ENCODE results near the gene CALHM1. TPM values are rescaled to one million over a fixed set of nuclear protein-coding genes. Genes with fewer than 3 reads are reported as not detected.

The CALHM1 gene
- total RNA-seq, 1 donor from 2014 or later: 0.25 TPM

DNA sequence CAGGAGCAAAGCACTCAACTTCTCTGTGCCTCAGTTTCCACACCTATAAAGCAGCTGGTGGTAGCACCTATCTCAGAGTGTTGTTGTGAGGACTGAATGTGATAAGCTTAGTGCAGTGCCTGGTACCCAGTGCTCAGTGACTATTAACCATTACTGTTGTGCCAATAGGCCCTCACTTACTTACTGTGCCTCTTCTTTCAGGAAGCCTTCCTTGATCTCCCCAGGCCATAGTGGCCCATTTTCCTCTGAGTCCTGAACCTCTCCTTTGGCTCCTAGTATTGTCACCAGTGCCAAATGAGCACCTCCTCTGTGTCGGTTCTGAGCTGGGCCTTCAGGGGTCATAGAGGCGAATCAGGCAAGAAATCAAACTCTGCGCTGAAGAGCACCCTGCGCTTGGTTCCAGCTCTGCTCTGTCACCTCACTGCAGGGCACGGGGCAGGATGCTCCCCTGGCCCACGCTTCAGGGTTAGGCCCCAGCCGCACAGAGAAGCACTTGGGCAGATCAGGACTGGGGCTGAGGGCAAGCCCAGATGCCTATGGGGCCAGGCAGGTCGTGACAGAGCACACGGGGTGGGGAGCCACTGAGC is 2.5 kb downstream of the CALHM1 start:
- intact Hi-C loops (cut with micrococcal nuclease): no loop called here

GRCh38 chr10:103455235-103455634 is 3.5 kb downstream of the CALHM1 start:
- intact Hi-C loops (cut with micrococcal nuclease): no loop called here

DNA sequence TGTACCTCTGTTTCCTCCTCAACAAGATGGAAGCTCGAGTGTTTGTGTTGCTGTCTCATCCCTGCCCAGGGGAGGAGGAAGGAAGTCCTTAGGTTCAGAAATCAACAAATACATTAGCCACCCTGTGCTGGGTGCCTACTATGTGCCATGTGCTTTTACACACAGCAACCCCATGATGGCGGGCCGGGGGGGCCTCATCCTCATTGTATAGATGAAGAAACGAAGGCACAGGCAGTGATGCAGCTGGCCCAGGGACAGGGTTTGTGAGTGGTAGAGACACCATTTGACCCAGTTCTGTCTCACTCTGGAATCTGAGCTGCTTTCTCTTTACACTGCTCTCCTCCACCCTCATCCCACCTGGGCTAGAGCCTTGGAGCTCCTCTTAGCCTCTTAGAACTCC is 4.7 kb downstream of the CALHM1 start:
- intact Hi-C loops (cut with micrococcal nuclease): no loop called here

- intact Hi-C loops (cut with micrococcal nuclease): loop anchor here (1.0 to 2.0 kb wide), 2 partner anchors 30 to 56 kb away; partner anchors contain the start of genes ATP5MK and PDCD11
Observed at GRCh38 chr10:103452506-103453230, 6.0 kb downstream of the CALHM1 start.

DNA sequence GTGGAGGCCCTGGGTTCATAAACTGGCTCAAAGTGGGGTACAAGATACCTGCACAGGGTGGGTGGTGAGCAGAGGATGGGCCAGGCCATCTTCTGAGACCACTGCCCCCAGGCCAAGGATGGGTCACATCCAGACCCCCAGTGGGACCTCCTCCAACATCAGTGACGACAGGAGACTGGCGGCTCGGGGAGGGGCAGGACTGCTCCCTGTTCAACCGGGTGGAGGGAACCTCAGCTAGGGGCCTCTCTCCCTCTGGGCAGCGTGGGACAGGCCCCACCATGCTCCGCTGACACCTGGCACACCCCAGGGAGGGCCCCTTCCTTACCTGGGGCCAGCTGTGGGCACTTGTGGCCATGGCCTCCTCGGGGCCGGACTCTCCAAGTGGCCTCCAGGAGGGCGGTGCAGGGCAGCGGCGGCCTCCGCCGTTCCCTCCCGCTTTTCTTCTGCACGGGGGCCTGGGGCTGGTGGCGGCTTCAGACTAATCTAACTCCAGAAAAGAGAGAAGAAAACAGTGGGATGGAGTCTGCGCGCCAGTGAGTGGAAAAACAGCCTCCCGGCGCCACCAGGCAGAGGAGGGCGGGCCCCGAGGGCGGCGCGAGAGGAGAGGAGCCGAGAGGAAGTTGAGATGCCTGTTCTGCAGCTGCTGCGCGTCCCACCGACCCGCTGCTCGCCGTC is 6.7 kb downstream of the CALHM1 start, which contains the start of gene CALHM2:
TSS of gene CALHM2 (minus strand) at position 540 of the 675 bp plus-strand sequence. CDS start 2,429 bp downstream, outside the sequence.
- intact Hi-C loops (cut with micrococcal nuclease): loop anchor here (1.0 to 2.0 kb wide), 4 partner anchors 19 to 55 kb away; partner anchors contain the start of genes ATP5MK and PDCD11

DNA sequence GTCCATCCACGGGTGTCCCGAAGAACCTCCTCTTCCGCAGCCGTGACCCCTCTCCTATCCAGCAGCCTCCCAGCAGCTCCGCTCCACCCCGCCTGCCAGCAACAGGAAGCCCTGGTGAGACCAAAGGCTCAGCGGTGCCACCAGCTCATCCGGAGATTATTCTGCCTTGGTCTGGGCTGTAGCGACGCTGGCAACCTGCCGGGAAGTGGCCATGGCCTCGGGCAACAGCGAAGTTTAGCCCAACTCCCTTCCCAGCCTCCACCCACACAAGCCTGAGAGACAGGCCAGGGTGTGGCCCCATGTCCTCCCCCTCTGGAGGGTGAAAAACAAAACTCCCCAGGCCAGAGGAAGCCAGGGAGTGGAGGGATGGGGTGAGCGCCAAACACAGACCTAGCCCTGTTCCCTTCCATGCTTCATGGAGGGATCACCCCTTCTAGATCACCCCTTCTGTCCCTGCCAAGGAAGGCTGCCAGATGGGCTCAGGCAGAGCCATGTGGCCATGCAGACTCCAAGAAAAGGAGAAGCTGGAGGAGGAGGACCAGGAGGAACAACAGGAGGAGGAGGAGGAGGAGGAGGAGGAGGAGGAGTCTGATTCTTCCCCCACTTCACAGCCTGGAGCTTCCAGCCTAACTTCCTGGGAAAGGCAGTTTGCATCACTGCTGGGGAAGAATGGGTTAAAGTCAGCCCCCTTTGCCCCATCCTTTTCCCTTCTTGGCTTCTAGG is 7.4 kb downstream of the CALHM1 start:
- intact Hi-C loops (cut with micrococcal nuclease): loop anchor here (1.0 to 2.0 kb wide), 2 partner anchors 20 to 22 kb away; no protein-coding TSS in a partner anchor

DNA sequence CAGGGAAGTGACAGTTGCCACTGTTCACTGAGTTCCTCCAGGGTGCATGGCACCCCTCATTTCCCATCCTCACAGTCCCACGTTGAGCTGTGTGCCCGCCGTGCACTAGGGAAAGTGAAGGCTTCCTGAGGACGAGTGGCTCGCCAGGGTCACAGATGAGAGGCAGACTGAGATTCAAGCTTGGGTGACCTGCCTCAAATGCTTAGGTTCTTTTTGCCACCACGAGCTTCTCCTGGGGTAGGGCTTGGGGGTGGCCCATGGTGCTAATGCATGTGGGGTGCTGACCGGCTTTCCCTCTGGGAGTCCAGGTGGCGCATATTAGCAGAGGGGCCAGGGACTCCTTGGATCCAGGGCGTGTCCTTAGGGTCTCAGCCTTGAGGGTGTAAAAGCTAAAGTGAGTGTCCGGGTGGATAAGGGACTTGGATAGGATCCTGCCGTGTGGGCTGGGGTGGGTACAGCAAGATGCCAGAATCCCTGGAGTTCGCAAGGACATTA is 8.5 kb downstream of the CALHM1 start:
- intact Hi-C loops (cut with micrococcal nuclease): loop anchor here (2.0 kb wide), 1 partner anchor 21 kb away; no protein-coding TSS in a partner anchor

GRCh38 chr10:103449208-103450144 is 9.2 kb downstream of the CALHM1 start:
- intact Hi-C loops (cut with micrococcal nuclease): loop anchor here (2.0 kb wide), 1 partner anchor 21 kb away; no protein-coding TSS in a partner anchor

- intact Hi-C loops (cut with micrococcal nuclease): no loop called here
Observed at GRCh38 chr10:103448746-103449145, 10.0 kb downstream of the CALHM1 start.

DNA sequence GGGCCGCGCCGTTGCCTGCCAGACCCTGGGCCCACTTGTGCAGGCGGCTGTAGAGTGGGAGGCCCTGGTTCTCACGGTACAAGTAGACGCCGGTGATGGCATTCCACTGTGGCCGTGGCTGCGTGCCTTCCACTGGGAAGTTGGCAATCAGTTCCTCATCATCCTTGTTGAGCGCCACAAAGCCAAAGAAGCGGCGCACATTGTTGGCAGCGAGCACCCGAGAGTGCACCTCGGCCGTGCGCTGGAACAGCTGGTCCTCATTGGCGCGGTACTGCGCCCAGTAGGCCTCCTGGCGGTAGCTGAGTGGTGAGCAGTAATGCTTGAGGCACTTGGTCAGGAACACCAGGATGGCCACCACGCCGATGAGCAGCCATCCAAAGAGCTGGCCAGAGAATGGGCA is 11.5 kb downstream of the CALHM1 start:
- intact Hi-C loops (cut with micrococcal nuclease): no loop called here

- intact Hi-C loops (cut with micrococcal nuclease): no loop called here
Observed at GRCh38 chr10:103445767-103446567, 12.7 kb downstream of the CALHM1 start.

- intact Hi-C loops (cut with micrococcal nuclease): no loop called here
Observed at GRCh38 chr10:103445366-103445765, 13.3 kb downstream of the CALHM1 start.

GRCh38 chr10:103444478-103444877 is 14.2 kb downstream of the CALHM1 start:
- intact Hi-C loops (cut with micrococcal nuclease): no loop called here

DNA sequence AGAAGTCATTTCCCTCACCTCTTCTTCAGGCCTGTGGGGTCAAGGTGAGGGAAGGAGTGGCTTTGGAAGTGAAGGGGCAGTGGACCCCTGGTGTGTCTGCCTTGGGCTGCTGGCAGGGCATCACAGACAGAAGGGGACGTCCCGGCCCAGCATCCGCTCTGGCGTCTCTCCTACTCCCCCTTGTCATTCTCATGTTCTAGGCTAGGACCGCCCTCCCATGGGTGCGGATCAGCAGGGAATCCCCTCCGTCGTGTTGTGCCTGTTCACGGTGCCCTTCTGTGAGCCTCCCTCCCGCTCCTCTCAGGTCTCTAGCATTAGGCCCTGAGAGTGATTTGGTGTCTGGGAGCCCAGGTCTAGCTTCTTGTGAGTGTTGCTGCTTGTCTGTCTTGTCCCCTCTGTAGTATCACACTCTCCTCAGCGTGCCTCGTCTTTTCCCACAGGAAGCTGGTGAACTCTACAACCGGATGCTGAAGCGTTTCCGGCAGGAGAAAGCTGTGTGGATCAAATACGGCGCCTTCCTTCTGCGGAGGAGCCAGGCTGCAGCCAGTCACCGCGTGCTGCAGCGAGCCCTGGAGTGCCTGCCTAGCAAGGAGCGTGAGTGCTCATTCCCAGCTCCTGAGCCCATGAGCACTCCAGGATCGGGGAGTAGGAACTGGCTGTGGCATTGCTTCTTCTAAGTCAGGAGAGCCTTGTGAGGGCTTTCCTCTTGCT is 15.1 kb downstream of the CALHM1 start:
- intact Hi-C loops (cut with micrococcal nuclease): no loop called here

DNA sequence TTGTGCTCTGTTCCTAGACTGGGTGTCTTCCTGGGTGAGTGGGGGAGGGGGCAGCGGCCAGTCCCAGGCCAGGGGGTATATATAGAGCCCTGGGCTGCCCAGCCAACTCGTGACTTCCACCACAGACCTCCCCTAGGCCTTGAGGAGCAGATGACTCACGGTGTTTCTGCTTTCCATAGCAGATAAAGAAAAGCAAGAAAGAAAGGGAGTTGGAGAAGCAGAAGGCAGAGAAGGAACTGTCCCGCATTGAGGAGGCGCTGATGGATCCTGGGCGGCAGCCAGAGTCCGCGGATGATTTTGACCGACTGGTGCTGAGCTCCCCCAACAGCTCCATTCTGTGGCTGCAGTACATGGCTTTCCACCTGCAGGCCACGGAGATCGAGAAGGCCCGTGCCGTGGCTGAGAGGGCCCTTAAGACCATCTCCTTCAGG is 16.7 kb downstream of the CALHM1 start:
- intact Hi-C loops (cut with micrococcal nuclease): no loop called here

- intact Hi-C loops (cut with micrococcal nuclease): no loop called here
Observed at GRCh38 chr10:103441611-103442010, 17.1 kb downstream of the CALHM1 start.

DNA sequence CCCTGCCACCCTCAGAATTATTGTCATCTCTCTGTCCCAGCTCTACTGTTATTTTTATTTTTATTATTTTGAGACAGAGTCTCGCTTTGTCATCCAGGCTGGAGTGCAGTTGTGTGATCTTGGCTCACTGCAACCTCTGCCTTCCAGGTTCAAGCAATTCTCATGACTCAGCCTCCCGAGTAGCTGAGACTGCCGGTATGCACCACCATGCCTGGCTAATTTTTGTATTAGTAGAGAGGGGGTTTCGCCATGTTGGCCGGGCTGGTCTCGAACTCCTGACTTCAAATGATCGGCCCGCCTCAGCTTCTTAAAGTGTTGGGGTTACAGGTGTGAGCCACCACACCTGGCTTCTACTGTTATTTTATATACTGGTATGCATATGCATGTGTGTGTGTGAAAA is 17.5 kb downstream of the CALHM1 start:
- intact Hi-C loops (cut with micrococcal nuclease): no loop called here

DNA sequence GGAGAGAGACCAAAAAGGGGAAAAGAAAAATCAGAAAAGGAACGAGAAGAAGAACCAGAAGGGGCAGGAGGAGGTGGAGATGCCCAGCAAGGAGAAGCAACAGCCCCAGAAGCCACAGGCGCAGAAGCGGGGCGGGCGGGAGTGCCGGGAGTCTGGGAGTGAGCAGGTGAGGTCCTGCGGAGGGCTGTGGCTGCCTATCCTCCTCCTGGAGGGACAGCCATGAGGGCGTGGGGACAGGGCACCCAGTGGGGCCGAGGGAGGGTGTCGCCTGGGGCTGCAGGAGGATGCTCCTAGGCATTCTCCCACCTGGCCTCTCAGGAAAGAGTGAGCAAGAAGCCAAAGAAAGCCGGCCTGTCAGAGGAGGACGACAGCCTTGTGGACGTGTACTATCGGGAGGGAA is 18.3 kb downstream of the CALHM1 start:
- intact Hi-C loops (cut with micrococcal nuclease): no loop called here
